ENCODE data around the gene RBM6. TPM values are rescaled to one million over a fixed set of nuclear protein-coding genes. Genes with fewer than 3 reads are reported as not detected.

RBM6 gene
- total and polyA plus RNA-seq, 2 experiments from 2014 or later: 66.6 to 97.6 TPM

GRCh38 chr3:49942651-49943050 is 2.7 kb downstream of the RBM6 start (continued):
- TF ChIP-seq REST (IDR thresholded peaks at IDR 0.05; ENCODE audit: unreplicated experiment) (no peak), POLR2AphosphoS5 (IDR thresholded peaks at IDR 0.05; ENCODE audit: low read depth) (no peak), NANOG (IDR thresholded peaks at IDR 0.05; ENCODE audit: borderline replicate concordance) (no peak), CTCF (conservative IDR thresholded peaks at IDR 0.05; ENCODE audit: low read depth in 2 of 2) (no peak), EZH2phosphoT487 (IDR thresholded peaks at IDR 0.05; ENCODE audit: unreplicated experiment) (no peak), JUNB (IDR thresholded peaks at IDR 0.05; ENCODE audit: unreplicated experiment) (no peak), ETS1 (IDR thresholded peaks at IDR 0.05) (no peak), EZH2 (IDR thresholded peaks at IDR 0.05; ENCODE audit: low read depth, unreplicated experiment) (no peak), STAT1 (IDR thresholded peaks at IDR 0.05; ENCODE audit: unreplicated experiment) (no peak)

- DNase-seq (ENCODE audit: low spot score) (no peak), ATAC-seq (no peak)
- Mint-ChIP-seq H3K27me3 (ENCODE audit: insufficient read depth, low read depth, poor library complexity) (peaks cover 6% of the 10 kb centered on the region), H3K4me1 (no peaks in the 10 kb centered on the region), H3K36me3 (ENCODE audit: low read depth) (peaks cover 7% of the 10 kb centered on the region), H3K27ac (no peak overlapping the region), H3K4me3 (no peak overlapping the region), H3K9me3 (no peaks in the 10 kb centered on the region)
- H3F3A ChIP-seq (replicated peaks; ENCODE audit: low read depth): no peaks in the 10 kb centered on the region
- H3K27me3 ChIP-seq (ENCODE audit: insufficient read depth): no peaks in the 10 kb centered on the region
- H3K27ac ChIP-seq (ENCODE audit: low read depth): no peak overlapping the region
- H3K36me3 ChIP-seq (ENCODE audit: insufficient read depth): no peaks in the 10 kb centered on the region
- H3K4me1 ChIP-seq (ENCODE audit: insufficient read depth): no peaks in the 10 kb centered on the region
- H3K79me2 ChIP-seq (replicated peaks; ENCODE audit: insufficient read depth): peaks cover 100% of the 10 kb centered on the region
- H3K9me2 ChIP-seq (ENCODE audit: insufficient read depth): no peaks in the 10 kb centered on the region
- H4K20me1 ChIP-seq (replicated peaks; ENCODE audit: insufficient read depth): peaks cover 56% of the 10 kb centered on the region
- no peak overlapping the region for H3K4me3 ChIP-seq
- H3K4me2 ChIP-seq: no peak overlapping the region
- H2AFZ ChIP-seq: no peak overlapping the region
- TF ChIP-seq ZNF114 (CRISPR knock-in tag; IDR thresholded peaks at IDR 0.05) (no peak), ZNF331 (CRISPR knock-in tag; IDR thresholded peaks at IDR 0.05; ENCODE audit: low read depth) (no peak), REST (IDR thresholded peaks at IDR 0.05; ENCODE audit: unreplicated experiment) (no peak), EZH2phosphoT487 (IDR thresholded peaks at IDR 0.05; ENCODE audit: unreplicated experiment) (no peak), POLR2AphosphoS5 (IDR thresholded peaks at IDR 0.05; ENCODE audit: low read depth) (no peak), CTCF (conservative IDR thresholded peaks at IDR 0.05; ENCODE audit: low read depth in 2 of 2) (no peak), CREB1 (CRISPR knock-in tag; IDR thresholded peaks at IDR 0.05; ENCODE audit: low read depth) (no peak), JUNB (IDR thresholded peaks at IDR 0.05; ENCODE audit: unreplicated experiment) (no peak), NANOG (IDR thresholded peaks at IDR 0.05; ENCODE audit: borderline replicate concordance) (no peak), ETS1 (IDR thresholded peaks at IDR 0.05) (no peak)
These were observed 13.0 kb downstream of the RBM6 start for GRCh38 chr3:49952924-49953323.

Measured in GM23338 (cell line).